ENCODE data around the gene SCRT2. TPM values are rescaled to one million over a fixed set of nuclear protein-coding genes. Genes with fewer than 3 reads are reported as not detected.

SCRT2 gene
- total and polyA plus RNA-seq, 12 donors, result not detected

DNA sequence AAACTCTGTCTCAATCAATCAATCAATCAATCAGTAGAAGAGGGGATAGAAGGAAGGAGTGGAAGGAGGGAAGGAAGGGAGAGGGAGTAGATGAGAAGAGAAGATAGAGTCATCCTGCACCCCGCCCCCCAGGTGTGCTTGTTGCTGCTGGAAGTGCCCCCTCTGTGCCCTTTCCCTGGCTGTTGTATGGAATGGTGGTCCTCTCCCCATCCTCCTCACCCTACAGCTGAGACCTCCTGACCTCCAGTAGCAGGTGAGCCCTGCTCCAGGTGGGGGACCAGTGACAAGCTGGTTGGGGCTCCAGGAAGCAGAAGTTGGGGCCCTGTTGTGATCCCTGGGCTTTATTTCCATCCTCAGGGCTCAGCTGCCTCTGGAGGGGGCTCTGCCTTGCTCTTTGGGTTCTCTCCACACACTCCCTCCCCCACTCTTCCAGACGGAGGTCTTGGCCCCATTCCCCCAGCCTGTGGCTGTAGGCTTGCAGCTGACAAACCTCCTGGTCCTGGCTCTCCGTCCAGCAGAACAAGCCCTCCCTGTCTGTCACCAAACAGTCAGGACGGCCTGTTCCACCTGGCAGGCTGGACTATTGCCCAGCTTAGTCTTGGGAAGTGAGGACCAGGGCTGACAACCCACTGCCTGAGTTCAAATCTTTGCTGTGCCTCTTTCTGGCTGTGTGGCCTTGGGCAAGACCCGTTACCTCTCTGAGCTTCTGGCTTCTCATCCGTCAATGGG is 26.0 kb upstream of the SCRT2 start:
- Histone ChIP-seq H3K36me3 (replicated peaks in 1 of 2) (no peaks in the 10 kb centered on the region), H3K27ac (no peak overlapping the region), H3K4me1 (replicated peaks in 1 of 2) (peaks cover 4 to 10% of the 10 kb centered on the region in 2 donors), H3K4me3 (no peak overlapping the region), H3K27me3 (no peaks in the 10 kb centered on the region), H3K9me3 (replicated peaks in 1 of 3) (no peaks in the 10 kb centered on the region)
- intact Hi-C loops (cut with DNase I), result no loop called here
- WGBS, 4 donors, result 70 to 96% (median 79%) methylated on average over 2 to 6 of the region's 6 CpGs
- TF ChIP-seq CTCF (IDR thresholded peaks at IDR 0.05), result no peak
- no peak for DNase-seq

GRCh38 chr20:699811-700338 is 24.3 kb upstream of the SCRT2 start:
- no peaks in the 10 kb centered on the region for H3K9me3 ChIP-seq (replicated peaks in 1 of 3)
- peaks cover 4 to 10% of the 10 kb centered on the region in 2 donors for H3K4me1 ChIP-seq (replicated peaks in 1 of 2)
- H3K27ac ChIP-seq, result peak overlapping the region in 2 of 5 donors; percentile 31 to 58
- H3K4me3 ChIP-seq, result no peak overlapping the region
- WGBS, 4 donors, result 20 to 38% (median 34%) methylated on average over 2 to 10 of the region's 10 CpGs
- intact Hi-C loops (cut with DNase I), result no loop called here
- TF ChIP-seq POLR2A (IDR thresholded peaks at IDR 0.05) (no peak), CTCF (IDR thresholded peaks at IDR 0.05) (no peak)
- peak; percentile 53 to 87 (median 78) for DNase-seq
- H3K36me3 ChIP-seq (replicated peaks in 1 of 2), result no peaks in the 10 kb centered on the region
- H3K27me3 ChIP-seq, result no peaks in the 10 kb centered on the region

GRCh38 chr20:699342-699741 is 23.7 kb upstream of the SCRT2 start:
- Histone ChIP-seq H3K4me3 (no peak overlapping the region), H3K27ac (no peak overlapping the region), H3K36me3 (replicated peaks in 1 of 2) (no peaks in the 10 kb centered on the region), H3K4me1 (replicated peaks in 1 of 2) (peaks cover 4 to 10% of the 10 kb centered on the region in 2 donors), H3K27me3 (no peaks in the 10 kb centered on the region), H3K9me3 (replicated peaks in 1 of 3) (no peaks in the 10 kb centered on the region)
- TF ChIP-seq POLR2A (IDR thresholded peaks at IDR 0.05) (no peak), CTCF (IDR thresholded peaks at IDR 0.05) (no peak)
- no peak for DNase-seq
- WGBS, 4 donors, result 61 to 71% (median 62%) methylated on average over 3 to 6 of the region's 6 CpGs
- intact Hi-C loops (cut with DNase I), result no loop called here

GRCh38 chr20:698276-698675 is 22.7 kb upstream of the SCRT2 start:
- H3K36me3 ChIP-seq (replicated peaks in 1 of 2), result no peaks in the 10 kb centered on the region
- no peaks in the 10 kb centered on the region for H3K9me3 ChIP-seq (replicated peaks in 1 of 3)
- H3K27me3 ChIP-seq, result no peaks in the 10 kb centered on the region
- no peak overlapping the region for H3K4me3 ChIP-seq
- WGBS, 4 donors, result 66 to 79% (median 74%) methylated on average over 4 to 6 of the region's 6 CpGs
- intact Hi-C loops (cut with DNase I), result no loop called here
- no peak overlapping the region for H3K27ac ChIP-seq
- TF ChIP-seq POLR2A (IDR thresholded peaks at IDR 0.05) (no peak), CTCF (IDR thresholded peaks at IDR 0.05) (no peak)
- H3K4me1 ChIP-seq (replicated peaks in 1 of 2), result peaks cover 4 to 10% of the 10 kb centered on the region in 2 donors
- no peak for DNase-seq
